ENCODE measurements around the gene HYI.

GRCh38 chr1:43422995-43423671 lies 30.6 kb downstream of the HYI start:
- TF ChIP-seq POLR2A (IDR thresholded peaks at IDR 0.05) (no peak), CTCF (IDR thresholded peaks at IDR 0.05) (no peak)
